ENCODE measurements around the gene IL16.

The IL16 gene

GRCh38 chr15:81222007-81222406 lies 25.3 kb downstream of the IL16 start:
- Histone ChIP-seq H3K4me1 (ENCODE audit: control insufficient read depth, insufficient read depth, low read length, poor library complexity, severe bottlenecking) (no peaks in the 10 kb centered on the region), H3K9me3 (ENCODE audit: control insufficient read depth, low read length) (no peaks in the 10 kb centered on the region), H3K27ac (ENCODE audit: insufficient read depth, low read length, poor library complexity, severe bottlenecking) (no peak overlapping the region), H3K36me3 (ENCODE audit: control insufficient read depth, insufficient read depth, low read length) (no peaks in the 10 kb centered on the region), H3K4me3 (ENCODE audit: insufficient read depth, low read depth, low read length, poor library complexity, severe bottlenecking) (no peak overlapping the region), H3K27me3 (replicated peaks; ENCODE audit: control insufficient read depth, insufficient read depth, low read length, poor library complexity, severe bottlenecking) (no peaks in the 10 kb centered on the region)
- DNase-seq: no peak

- Histone ChIP-seq H3K9me3 (ENCODE audit: control insufficient read depth, low read length) (no peaks in the 10 kb centered on the region), H3K27me3 (replicated peaks; ENCODE audit: control insufficient read depth, insufficient read depth, low read length, poor library complexity, severe bottlenecking) (no peaks in the 10 kb centered on the region), H3K4me3 (ENCODE audit: insufficient read depth, low read depth, low read length, poor library complexity, severe bottlenecking) (no peak overlapping the region), H3K27ac (ENCODE audit: insufficient read depth, low read length, poor library complexity, severe bottlenecking) (no peak overlapping the region), H3K36me3 (ENCODE audit: control insufficient read depth, insufficient read depth, low read length) (no peaks in the 10 kb centered on the region), H3K4me1 (ENCODE audit: control insufficient read depth, insufficient read depth, low read length, poor library complexity, severe bottlenecking) (no peaks in the 10 kb centered on the region)
- DNase-seq: no peak
Observed at GRCh38 chr15:81223346-81223971, 26.8 kb downstream of the IL16 start.

- no peaks in the 10 kb centered on the region for H3K4me1 ChIP-seq (ENCODE audit: control insufficient read depth, insufficient read depth, low read length, poor library complexity, severe bottlenecking)
- no peaks in the 10 kb centered on the region for H3K9me3 ChIP-seq (ENCODE audit: control insufficient read depth, low read length)
- DNase-seq: no peak
- no peaks in the 10 kb centered on the region for H3K27me3 ChIP-seq (replicated peaks; ENCODE audit: control insufficient read depth, insufficient read depth, low read length, poor library complexity, severe bottlenecking)
- no peak overlapping the region for H3K27ac ChIP-seq (ENCODE audit: insufficient read depth, low read length, poor library complexity, severe bottlenecking)
- no peaks in the 10 kb centered on the region for H3K36me3 ChIP-seq (ENCODE audit: control insufficient read depth, insufficient read depth, low read length)
- H3K4me3 ChIP-seq (ENCODE audit: insufficient read depth, low read depth, low read length, poor library complexity, severe bottlenecking): no peak overlapping the region
Observed at GRCh38 chr15:81224232-81224631, 27.6 kb downstream of the IL16 start.

GRCh38 chr15:81225161-81225671 lies 28.5 kb downstream of the IL16 start:
- no peak for DNase-seq
- no peaks in the 10 kb centered on the region for H3K36me3 ChIP-seq (ENCODE audit: control insufficient read depth, insufficient read depth, low read length)
- no peaks in the 10 kb centered on the region for H3K9me3 ChIP-seq (ENCODE audit: control insufficient read depth, low read length)
- H3K27ac ChIP-seq (ENCODE audit: insufficient read depth, low read length, poor library complexity, severe bottlenecking): no peak overlapping the region
- no peaks in the 10 kb centered on the region for H3K27me3 ChIP-seq (replicated peaks; ENCODE audit: control insufficient read depth, insufficient read depth, low read length, poor library complexity, severe bottlenecking)
- H3K4me1 ChIP-seq (ENCODE audit: control insufficient read depth, insufficient read depth, low read length, poor library complexity, severe bottlenecking): no peaks in the 10 kb centered on the region
- H3K4me3 ChIP-seq (ENCODE audit: insufficient read depth, low read depth, low read length, poor library complexity, severe bottlenecking): no peak overlapping the region

- Histone ChIP-seq H3K4me1 (ENCODE audit: control insufficient read depth, insufficient read depth, low read length, poor library complexity, severe bottlenecking) (no peaks in the 10 kb centered on the region), H3K27me3 (replicated peaks; ENCODE audit: control insufficient read depth, insufficient read depth, low read length, poor library complexity, severe bottlenecking) (no peaks in the 10 kb centered on the region)
- no peak for DNase-seq
Observed at GRCh38 chr15:81227716-81228115, 31.0 kb downstream of the IL16 start.

GRCh38 chr15:81229586-81229985 lies 32.9 kb downstream of the IL16 start:
- Histone ChIP-seq H3K27me3 (replicated peaks; ENCODE audit: control insufficient read depth, insufficient read depth, low read length, poor library complexity, severe bottlenecking) (no peaks in the 10 kb centered on the region), H3K9me3 (ENCODE audit: control insufficient read depth, low read length) (no peaks in the 10 kb centered on the region), H3K27ac (ENCODE audit: insufficient read depth, low read length, poor library complexity, severe bottlenecking) (no peak overlapping the region), H3K4me3 (ENCODE audit: insufficient read depth, low read depth, low read length, poor library complexity, severe bottlenecking) (no peak overlapping the region), H3K4me1 (ENCODE audit: control insufficient read depth, insufficient read depth, low read length, poor library complexity, severe bottlenecking) (no peaks in the 10 kb centered on the region), H3K36me3 (ENCODE audit: control insufficient read depth, insufficient read depth, low read length) (no peaks in the 10 kb centered on the region)
- DNase-seq: no peak

More at GRCh38 chr15:81227716-81228115, 31.0 kb downstream of the IL16 start:
- H3K27ac ChIP-seq (ENCODE audit: insufficient read depth, low read length, poor library complexity, severe bottlenecking): no peak overlapping the region
- no peaks in the 10 kb centered on the region for H3K36me3 ChIP-seq (ENCODE audit: control insufficient read depth, insufficient read depth, low read length)
- no peak overlapping the region for H3K4me3 ChIP-seq (ENCODE audit: insufficient read depth, low read depth, low read length, poor library complexity, severe bottlenecking)
- no peaks in the 10 kb centered on the region for H3K9me3 ChIP-seq (ENCODE audit: control insufficient read depth, low read length)

- Histone ChIP-seq H3K36me3 (ENCODE audit: control insufficient read depth, insufficient read depth, low read length) (no peaks in the 10 kb centered on the region), H3K27me3 (replicated peaks; ENCODE audit: control insufficient read depth, insufficient read depth, low read length, poor library complexity, severe bottlenecking) (no peaks in the 10 kb centered on the region)
Observed at GRCh38 chr15:81235276-81236123, 38.8 kb downstream of the IL16 start.

GRCh38 chr15:81239190-81239589 lies 42.5 kb downstream of the IL16 start:
- no peak overlapping the region for H3K27ac ChIP-seq (ENCODE audit: insufficient read depth, low read length, poor library complexity, severe bottlenecking)
- DNase-seq: no peak

More at GRCh38 chr15:81235276-81236123, 38.8 kb downstream of the IL16 start:
- Histone ChIP-seq H3K4me1 (ENCODE audit: control insufficient read depth, insufficient read depth, low read length, poor library complexity, severe bottlenecking) (no peaks in the 10 kb centered on the region), H3K9me3 (ENCODE audit: control insufficient read depth, low read length) (no peaks in the 10 kb centered on the region), H3K27ac (ENCODE audit: insufficient read depth, low read length, poor library complexity, severe bottlenecking) (no peak overlapping the region), H3K4me3 (ENCODE audit: insufficient read depth, low read depth, low read length, poor library complexity, severe bottlenecking) (no peak overlapping the region)
- no peak for DNase-seq

GRCh38 chr15:81242778-81243177 lies 46.1 kb downstream of the IL16 start:
- no peak for DNase-seq
- no peaks in the 10 kb centered on the region for H3K27me3 ChIP-seq (replicated peaks; ENCODE audit: control insufficient read depth, insufficient read depth, low read length, poor library complexity, severe bottlenecking)
- H3K36me3 ChIP-seq (ENCODE audit: control insufficient read depth, insufficient read depth, low read length): no peaks in the 10 kb centered on the region
- H3K9me3 ChIP-seq (ENCODE audit: control insufficient read depth, low read length): peaks cover 10% of the 10 kb centered on the region
- no peak overlapping the region for H3K4me3 ChIP-seq (ENCODE audit: insufficient read depth, low read depth, low read length, poor library complexity, severe bottlenecking)
- H3K4me1 ChIP-seq (ENCODE audit: control insufficient read depth, insufficient read depth, low read length, poor library complexity, severe bottlenecking): no peaks in the 10 kb centered on the region
- no peak overlapping the region for H3K27ac ChIP-seq (ENCODE audit: insufficient read depth, low read length, poor library complexity, severe bottlenecking)

More at GRCh38 chr15:81239190-81239589, 42.5 kb downstream of the IL16 start:
- no peaks in the 10 kb centered on the region for H3K4me1 ChIP-seq (ENCODE audit: control insufficient read depth, insufficient read depth, low read length, poor library complexity, severe bottlenecking)
- no peaks in the 10 kb centered on the region for H3K36me3 ChIP-seq (ENCODE audit: control insufficient read depth, insufficient read depth, low read length)
- H3K4me3 ChIP-seq (ENCODE audit: insufficient read depth, low read depth, low read length, poor library complexity, severe bottlenecking): no peak overlapping the region
- H3K9me3 ChIP-seq (ENCODE audit: control insufficient read depth, low read length): peaks cover 10% of the 10 kb centered on the region
- no peaks in the 10 kb centered on the region for H3K27me3 ChIP-seq (replicated peaks; ENCODE audit: control insufficient read depth, insufficient read depth, low read length, poor library complexity, severe bottlenecking)

- no peaks in the 10 kb centered on the region for H3K27me3 ChIP-seq (replicated peaks; ENCODE audit: control insufficient read depth, insufficient read depth, low read length, poor library complexity, severe bottlenecking)
- no peaks in the 10 kb centered on the region for H3K4me1 ChIP-seq (ENCODE audit: control insufficient read depth, insufficient read depth, low read length, poor library complexity, severe bottlenecking)
- no peaks in the 10 kb centered on the region for H3K36me3 ChIP-seq (ENCODE audit: control insufficient read depth, insufficient read depth, low read length)
- H3K27ac ChIP-seq (ENCODE audit: insufficient read depth, low read length, poor library complexity, severe bottlenecking): no peak overlapping the region
- H3K9me3 ChIP-seq (ENCODE audit: control insufficient read depth, low read length): peaks cover 10% of the 10 kb centered on the region
- no peak overlapping the region for H3K4me3 ChIP-seq (ENCODE audit: insufficient read depth, low read depth, low read length, poor library complexity, severe bottlenecking)
- no peak for DNase-seq
Observed at GRCh38 chr15:81244306-81244705, 47.6 kb downstream of the IL16 start.

Data from effector memory CD4-positive, alpha-beta T cell (primary cell).